CD4-positive, alpha-beta memory T cell (primary cell): ENCODE results near the gene PALLD. TPM values are rescaled to one million over a fixed set of nuclear protein-coding genes. Genes with fewer than 3 reads are reported as not detected.
A peak's percentile ranks its signal among the peaks of the same experiment; 100 is the strongest.

Experiments
- CTCF ChIA-PET: fragments of 350-600 bp; sonication (Branson Sonifier 250); formaldehyde crosslinking; loops from one replicate; lab custom pipeline; 2021; ENCODE audit warnings: inconsistent platforms; ENCODE audit not compliant: partially characterized antibody; lab: Charles Lee
- POLR2A ChIA-PET: fragments of 350-600 bp; sonication (Branson Sonifier 250); formaldehyde crosslinking; loops from one replicate; lab custom pipeline; 2021; ENCODE audit not compliant: partially characterized antibody; lab: Charles Lee
- DNase-seq, 5 donors: peaks; one replicate each; pipeline versions ENCODE4 v3.0.0 to v3.0.0-alpha.2; 2020 to 2022; ENCODE audit warnings: mixed read lengths in 1 of 5
- H3K27ac ChIP-seq: one replicate; pipeline ENCODE4 v1.7.0; 2013; ENCODE audit warnings: low read depth, low read length
- H3K27me3 ChIP-seq: 2 replicates; pipeline ENCODE4 v1.7.0; 2013; ENCODE audit warnings: mild to moderate bottlenecking, low read length, moderate library complexity; ENCODE audit not compliant: insufficient read depth
- H3K36me3 ChIP-seq: 2 replicates; pipeline ENCODE4 v1.7.0; 2013; ENCODE audit warnings: mild to moderate bottlenecking, low read length, moderate library complexity; ENCODE audit not compliant: insufficient read depth
- H3K4me1 ChIP-seq: 2 replicates; pipeline ENCODE4 v1.7.0; 2013; ENCODE audit warnings: mild to moderate bottlenecking, low read length, moderate library complexity; ENCODE audit not compliant: insufficient read depth
- H3K4me3 ChIP-seq, 2 donors: one replicate each; pipeline ENCODE4 v1.7.0; 2013; ENCODE audit warnings: low read length in 2 of 2, mild to moderate bottlenecking in 1 of 2
- H3K9me3 ChIP-seq, 2 donors: one replicate each; pipeline ENCODE4 v1.7.0; 2013; ENCODE audit warnings: low read length in 2 of 2, control low read depth in 1 of 2; ENCODE audit not compliant: control insufficient read depth in 1 of 2
- H3K27ac Mint-ChIP-seq, 7 donors: one replicate each; pipeline ENCODE4 v1.8.0; 2020 to 2021; ENCODE audit warnings: mixed read lengths in 7 of 7, mild to moderate bottlenecking in 6 of 7, inconsistent platforms in 3 of 7, moderate library complexity in 3 of 7
- H3K27me3 Mint-ChIP-seq, 2 donors: one replicate each; pipeline ENCODE4 v1.8.0; 2020 to 2021; ENCODE audit warnings: mixed read lengths in 2 of 2
- H3K36me3 Mint-ChIP-seq, 2 donors: one replicate each; pipeline ENCODE4 v1.8.0; 2020 to 2021; ENCODE audit warnings: mixed read lengths in 2 of 2, inconsistent platforms in 1 of 2, mild to moderate bottlenecking in 1 of 2
- H3K4me1 Mint-ChIP-seq, 4 donors: one replicate each; pipeline ENCODE4 v1.8.0; 2020 to 2021; ENCODE audit warnings: mixed read lengths in 4 of 4, mild to moderate bottlenecking in 1 of 4
- H3K4me3 Mint-ChIP-seq, 8 donors: one replicate each; pipeline ENCODE4 v1.8.0; 2020 to 2021; ENCODE audit warnings: mixed read lengths in 8 of 8, mild to moderate bottlenecking in 7 of 8, moderate library complexity in 6 of 8, inconsistent platforms in 3 of 8
- H3K9me3 Mint-ChIP-seq, 8 donors: one replicate each; pipeline ENCODE4 v1.8.0; 2020 to 2021; ENCODE audit warnings: mixed read lengths in 8 of 8, mild to moderate bottlenecking in 5 of 8, inconsistent platforms in 3 of 8, moderate library complexity in 1 of 8
- intact Hi-C: fragments of 100-400 bp; cut with micrococcal nuclease; formaldehyde crosslinking; loops from one replicate; pipeline ENCODE4 v1.15.1; 2023
- polyA plus RNA-seq, 2 donors: library from polyadenylated mRNA; unstranded; fragments of 300-500 nt; fragmentation: Illumina TruSeq; gene quantifications; one replicate each; pipeline ENCODE4 v1.2.3, GENCODE V29; 2021
- total RNA-seq, 2 experiments: library from RNA; stranded (reverse); gene quantifications; one replicate each; pipeline ENCODE4 v1.2.3, GENCODE V29; 2021

Gene PALLD
- total and polyA plus RNA-seq, 4 experiments from 2014 or later: 0.55 to 1.4 (median 1.0) TPM; not detected in 1

GRCh38 chr4:168504526-168504925 is 7.7 kb downstream of the PALLD start:
- no peak overlapping the region for H3K4me3 ChIP-seq
- H3K4me1 ChIP-seq: peaks cover 2% of the 10 kb centered on the region
- intact Hi-C loops: no loop called here
- no peaks in the 10 kb centered on the region for H3K9me3 Mint-ChIP-seq
- no peaks in the 10 kb centered on the region for H3K36me3 Mint-ChIP-seq
- H3K27me3 Mint-ChIP-seq: peaks cover 0 to 7% of the 10 kb centered on the region in 2 donors
- CTCF ChIA-PET: interaction anchor here (1.1 kb wide), 1 partner anchor 9 kb away, joined by 3 read pairs; no protein-coding TSS in a partner anchor
- H3K4me1 Mint-ChIP-seq: peaks cover 1 to 6% (median 4%) of the 10 kb centered on the region in 4 donors
- no peak overlapping the region for H3K27ac Mint-ChIP-seq
- H3K27ac ChIP-seq: no peak overlapping the region
- H3K27me3 ChIP-seq: no peaks in the 10 kb centered on the region
- no peaks in the 10 kb centered on the region for H3K9me3 ChIP-seq
- no peak overlapping the region for H3K4me3 Mint-ChIP-seq
- H3K36me3 ChIP-seq: no peaks in the 10 kb centered on the region
- POLR2A ChIA-PET: no interaction called here
- DNase-seq: no peak

- no peak overlapping the region for H3K27ac ChIP-seq
- no peaks in the 10 kb centered on the region for H3K36me3 Mint-ChIP-seq
- H3K4me1 ChIP-seq: peaks cover 15% of the 10 kb centered on the region
- no peaks in the 10 kb centered on the region for H3K36me3 ChIP-seq
- no peak overlapping the region for H3K27ac Mint-ChIP-seq
- ChIA-PET CTCF (interaction anchor here (1.5 kb wide), 1 partner anchor 9 kb away, joined by 3 read pairs; no protein-coding TSS in a partner anchor), POLR2A (no interaction called here)
- no peaks in the 10 kb centered on the region for H3K9me3 ChIP-seq
- H3K4me3 ChIP-seq: no peak overlapping the region
- no peaks in the 10 kb centered on the region for H3K27me3 ChIP-seq
- H3K27me3 Mint-ChIP-seq: peaks cover 0 to 7% of the 10 kb centered on the region in 2 donors
- H3K9me3 Mint-ChIP-seq: no peaks in the 10 kb centered on the region
- no peak for DNase-seq
- H3K4me3 Mint-ChIP-seq: no peak overlapping the region
- intact Hi-C loops: no loop called here
- H3K4me1 Mint-ChIP-seq: peaks cover 10 to 19% (median 16%) of the 10 kb centered on the region in 4 donors
Measured at GRCh38 chr4:168506014-168506413, 9.2 kb downstream of the PALLD start.

GRCh38 chr4:168507178-168507815 is 10.4 kb downstream of the PALLD start:
- H3K36me3 ChIP-seq: no peaks in the 10 kb centered on the region
- Mint-ChIP-seq H3K4me1 (peaks cover 19 to 30% (median 27%) of the 10 kb centered on the region in 4 donors), H3K36me3 (no peaks in the 10 kb centered on the region), H3K27ac (no peak overlapping the region), H3K9me3 (no peaks in the 10 kb centered on the region), H3K4me3 (no peak overlapping the region), H3K27me3 (peaks cover 0 to 1% of the 10 kb centered on the region in 2 donors)
- DNase-seq: no peak
- ChIA-PET POLR2A (no interaction called here), CTCF (interaction anchor here (1.5 kb wide), 1 partner anchor 8 kb away, joined by 3 read pairs; no protein-coding TSS in a partner anchor)
- H3K9me3 ChIP-seq: no peaks in the 10 kb centered on the region
- peaks cover 28% of the 10 kb centered on the region for H3K4me1 ChIP-seq
- H3K27ac ChIP-seq: no peak overlapping the region
- no peak overlapping the region for H3K4me3 ChIP-seq
- intact Hi-C loops: no loop called here
- no peaks in the 10 kb centered on the region for H3K27me3 ChIP-seq

- H3K9me3 ChIP-seq: no peaks in the 10 kb centered on the region
- ChIA-PET POLR2A (interaction anchor here (1.2 kb wide), 1 partner anchor 29 kb away, joined by 5 read pairs; the partner anchor contains the start of gene DDX60L), CTCF (interaction anchor here (1.0 kb wide), 1 partner anchor 29 kb away, joined by 4 read pairs; the partner anchor contains the start of gene DDX60L)
- no peak overlapping the region for H3K27ac ChIP-seq
- DNase-seq: no peak
- intact Hi-C loops: no loop called here
- H3K4me3 ChIP-seq: no peak overlapping the region
- H3K4me1 ChIP-seq: peaks cover 36% of the 10 kb centered on the region
- no peak overlapping the region for H3K4me3 Mint-ChIP-seq
- no peaks in the 10 kb centered on the region for H3K36me3 ChIP-seq
- peaks cover 0 to 1% of the 10 kb centered on the region in 2 donors for H3K27me3 Mint-ChIP-seq
- no peaks in the 10 kb centered on the region for H3K9me3 Mint-ChIP-seq
- H3K36me3 Mint-ChIP-seq: no peaks in the 10 kb centered on the region
- H3K27ac Mint-ChIP-seq: no peak overlapping the region
- no peaks in the 10 kb centered on the region for H3K27me3 ChIP-seq
- peaks cover 21 to 38% (median 34%) of the 10 kb centered on the region in 4 donors for H3K4me1 Mint-ChIP-seq
Measured at GRCh38 chr4:168508683-168509082, 11.8 kb downstream of the PALLD start.

- intact Hi-C loops: loop anchor here (5.0 to 10.0 kb wide), 2 partner anchors 408 to 975 kb away; no protein-coding TSS in a partner anchor
- no peaks in the 10 kb centered on the region for H3K9me3 Mint-ChIP-seq
- ChIA-PET CTCF (interaction anchor here (1.1 to 1.2 kb wide), 2 partner anchors 8 to 30 kb away, joined by 3 to 4 read pairs; no protein-coding TSS in a partner anchor), POLR2A (interaction anchor here (1.2 kb wide), 1 partner anchor 30 kb away, joined by 6 read pairs; the partner anchor contains the start of gene DDX60L)
- Histone ChIP-seq H3K4me1 (peaks cover 36% of the 10 kb centered on the region), H3K4me3 (no peak overlapping the region), H3K27me3 (no peaks in the 10 kb centered on the region), H3K9me3 (no peaks in the 10 kb centered on the region), H3K27ac (no peak overlapping the region), H3K36me3 (no peaks in the 10 kb centered on the region)
- no peaks in the 10 kb centered on the region for H3K36me3 Mint-ChIP-seq
- peak; percentile 41 to 76 (median 48) for DNase-seq
- no peaks in the 10 kb centered on the region for H3K27me3 Mint-ChIP-seq
- H3K27ac Mint-ChIP-seq: peak overlapping the region; percentile 18 to 83 (median 57)
- peak overlapping the region in 3 of 8 donors; percentile 0 to 7 (median 3) for H3K4me3 Mint-ChIP-seq
- H3K4me1 Mint-ChIP-seq: peaks cover 22 to 43% (median 34%) of the 10 kb centered on the region in 4 donors
Measured at GRCh38 chr4:168509786-168510185, 12.9 kb downstream of the PALLD start.

GRCh38 chr4:168511780-168512489 is 15.1 kb downstream of the PALLD start:
- H3K4me3 Mint-ChIP-seq: peak overlapping the region in 7 of 8 donors; percentile 44 to 78 (median 61)

More at GRCh38 chr4:168511780-168512489, 15.1 kb downstream of the PALLD start:
- Mint-ChIP-seq H3K4me1 (peaks cover 22 to 43% (median 34%) of the 10 kb centered on the region in 4 donors), H3K27ac (peak overlapping the region; percentile 84 to 94 (median 90)), H3K27me3 (no peaks in the 10 kb centered on the region), H3K36me3 (no peaks in the 10 kb centered on the region), H3K9me3 (no peaks in the 10 kb centered on the region)
- H3K4me3 ChIP-seq: no peak overlapping the region
- POLR2A ChIA-PET: interaction anchor here (0.7 to 1.6 kb wide), 2 partner anchors 31 to 46 kb away, joined by 3 to 14 read pairs; partner anchors contain the start of gene DDX60L
- H3K27ac ChIP-seq: no peak overlapping the region
- peaks cover 36% of the 10 kb centered on the region for H3K4me1 ChIP-seq
- no peaks in the 10 kb centered on the region for H3K9me3 ChIP-seq
- DNase-seq: peak; percentile 70 to 84 (median 75)
- CTCF ChIA-PET: interaction anchor here (1.0 to 1.1 kb wide), 2 partner anchors 25 to 33 kb away, joined by 4 to 5 read pairs; no protein-coding TSS in a partner anchor
- H3K36me3 ChIP-seq: no peaks in the 10 kb centered on the region
- no peaks in the 10 kb centered on the region for H3K27me3 ChIP-seq
- intact Hi-C loops: loop anchor here (1.0 to 10.0 kb wide), 3 partner anchors 31 to 973 kb away; no protein-coding TSS in a partner anchor
